Natural killer cell (primary cell): ENCODE results near the gene TSGA10IP. TPM values are rescaled to one million over a fixed set of nuclear protein-coding genes. Genes with fewer than 3 reads are reported as not detected.

Experiments
- ATAC-seq, 3 donors: fragments of 150-1000 bp in 2 of 3; fragments of 200-7000 bp in 1 of 3; cut with Tn5 transposase; 1 replicate in 1 of 3; 2 replicates in 2 of 3; pipeline ENCODE4 v1.10.0; 2021; ENCODE audit warnings: mild to moderate bottlenecking in 2 of 3, moderate library complexity in 2 of 3
- DNase-seq, 2 donors: peaks; one replicate each; pipeline versions ENCODE4 v3.0.0 to v3.0.0-alpha.2; 2013 to 2021; ENCODE audit warnings: mixed read lengths in 1 of 2
- H3K27ac ChIP-seq: one replicate; pipeline ENCODE4 v1.5.1; 2013; ENCODE audit warnings: mild to moderate bottlenecking, low read length
- H3K27me3 ChIP-seq: one replicate; pipeline ENCODE4 v1.6.1; 2013; ENCODE audit warnings: low read length; ENCODE audit not compliant: control insufficient read depth, insufficient read depth
- H3K36me3 ChIP-seq: one replicate; pipeline ENCODE4 v1.6.1; 2013; ENCODE audit warnings: low read length; ENCODE audit not compliant: control insufficient read depth, insufficient read depth
- H3K4me1 ChIP-seq: one replicate; pipeline ENCODE4 v1.6.1; 2013; ENCODE audit warnings: low read length; ENCODE audit not compliant: control insufficient read depth, insufficient read depth
- H3K4me3 ChIP-seq: one replicate; pipeline ENCODE4 v1.5.1; 2013; ENCODE audit warnings: low read length
- H3K9me3 ChIP-seq: one replicate; pipeline ENCODE4 v1.6.1; 2013; ENCODE audit warnings: low read length; ENCODE audit not compliant: control insufficient read depth, insufficient read depth
- H3K27ac Mint-ChIP-seq, 2 donors: one replicate each; pipeline ENCODE4 v1.8.0; 2022; ENCODE audit warnings: mild to moderate bottlenecking in 2 of 2, mixed read lengths in 2 of 2, moderate library complexity in 1 of 2
- H3K27me3 Mint-ChIP-seq, 2 donors: one replicate each; pipeline ENCODE4 v1.8.0; 2022; ENCODE audit warnings: low read depth in 2 of 2, mixed read lengths in 2 of 2
- H3K36me3 Mint-ChIP-seq: one replicate; pipeline ENCODE4 v1.8.0; 2022; ENCODE audit warnings: mixed read lengths
- H3K4me1 Mint-ChIP-seq, 2 donors: one replicate each; pipeline ENCODE4 v1.8.0; 2022; ENCODE audit warnings: mixed read lengths in 2 of 2
- H3K4me3 Mint-ChIP-seq: one replicate; pipeline ENCODE4 v1.8.0; 2022; ENCODE audit warnings: mild to moderate bottlenecking, moderate library complexity, mixed read lengths
- H3K9me3 Mint-ChIP-seq, 2 donors: one replicate each; pipeline ENCODE4 v1.8.0; 2022; ENCODE audit warnings: mixed read lengths in 2 of 2
- WGBS: methylation state at CpG from one replicate; pipeline ENCODE4 v1.1.7; 2013; ENCODE audit warnings: missing lambda C conversion rate; ENCODE audit not compliant: insufficient coverage; 5-methylcytosine and 5-hydroxymethylcytosine counted together
- intact Hi-C: fragments of 100-400 bp; cut with micrococcal nuclease; formaldehyde crosslinking; loops from one replicate; pipeline ENCODE4 v1.14.2; 2022
- total RNA-seq, 4 donors: library from RNA; stranded (reverse); fragments of 120-200 nt in 1 of 4; gene quantifications; one replicate each; pipeline versions ENCODE4 v1.2.3 to v1.2.4, GENCODE V29; 2013 to 2022
- TF ChIP-seq, protein P1 (sequence below): fragments of 200-600 bp; IDR thresholded peaks from one replicate; pipeline ENCODE4 v1.8.0; 2022; ENCODE audit warnings: antibody characterized with exemption

Gene TSGA10IP
- total RNA-seq, 3 donors from 2014 or later (not counting 1 experiment from before 2014, with no cell fraction given): not detected

DNA sequence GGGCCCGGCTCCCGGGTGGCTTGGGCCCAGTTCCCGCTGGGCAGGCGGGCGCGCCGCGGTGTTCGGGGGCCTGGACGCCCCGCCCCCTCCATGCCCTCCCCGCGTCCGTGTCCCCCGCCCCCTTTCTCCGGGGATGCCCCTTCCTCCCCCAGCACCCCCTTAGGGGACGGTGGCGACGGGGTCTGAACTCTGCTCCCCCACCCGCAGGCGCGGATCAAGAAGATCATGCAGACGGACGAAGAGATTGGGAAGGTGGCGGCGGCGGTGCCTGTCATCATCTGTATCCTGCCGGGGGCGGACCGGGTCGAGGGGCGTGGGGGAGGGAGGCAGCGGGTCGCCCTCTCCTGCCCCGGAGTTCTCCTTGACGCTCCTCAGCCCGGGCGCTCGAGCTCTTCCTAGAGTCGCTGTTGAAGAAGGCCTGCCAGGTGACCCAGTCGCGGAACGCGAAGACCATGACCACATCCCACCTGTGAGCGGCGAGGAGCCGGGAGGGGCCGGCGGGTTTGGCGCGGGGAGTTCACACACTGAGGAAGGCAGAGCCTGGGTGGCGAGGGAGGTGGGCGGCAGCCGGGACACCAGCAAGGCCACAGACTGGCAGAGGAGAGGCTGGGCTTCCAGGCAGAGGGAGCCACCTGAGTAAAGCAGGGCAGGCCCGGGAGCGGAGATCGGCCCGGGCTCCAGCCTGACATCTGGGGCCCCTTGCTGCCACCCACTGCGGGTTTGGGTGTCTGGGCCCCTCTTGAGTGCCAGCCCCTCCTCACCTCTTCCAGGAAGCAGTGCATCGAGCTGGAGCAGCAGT lies 25.5 kb upstream of the TSGA10IP start:
- under 1% methylated on average over 56 of the region's 60 CpGs for WGBS
- Mint-ChIP-seq H3K4me3 (peak overlapping the region; percentile 89), H3K36me3 (no peaks in the 10 kb centered on the region), H3K9me3 (no peaks in the 10 kb centered on the region), H3K27ac (peak overlapping the region; percentile 77 to 90), H3K27me3 (no peaks in the 10 kb centered on the region), H3K4me1 (peaks cover 21 to 49% of the 10 kb centered on the region in 2 donors)
- ATAC-seq: peak; percentile 36 to 51 (median 50)
- Histone ChIP-seq H3K27me3 (no peaks in the 10 kb centered on the region), H3K4me3 (peak overlapping the region; percentile 92), H3K27ac (peak overlapping the region; percentile 67), H3K36me3 (peaks cover 34% of the 10 kb centered on the region), H3K4me1 (peaks cover 57% of the 10 kb centered on the region), H3K9me3 (no peaks in the 10 kb centered on the region)
- intact Hi-C loops: loop anchor here (1.0 to 5.0 kb wide), 5 partner anchors 9 to 62 kb away; partner anchors contain the start of genes CCDC85B, CFL1 and SART1
- no peak for DNase-seq
- TF ChIP-seq, protein P1, sequence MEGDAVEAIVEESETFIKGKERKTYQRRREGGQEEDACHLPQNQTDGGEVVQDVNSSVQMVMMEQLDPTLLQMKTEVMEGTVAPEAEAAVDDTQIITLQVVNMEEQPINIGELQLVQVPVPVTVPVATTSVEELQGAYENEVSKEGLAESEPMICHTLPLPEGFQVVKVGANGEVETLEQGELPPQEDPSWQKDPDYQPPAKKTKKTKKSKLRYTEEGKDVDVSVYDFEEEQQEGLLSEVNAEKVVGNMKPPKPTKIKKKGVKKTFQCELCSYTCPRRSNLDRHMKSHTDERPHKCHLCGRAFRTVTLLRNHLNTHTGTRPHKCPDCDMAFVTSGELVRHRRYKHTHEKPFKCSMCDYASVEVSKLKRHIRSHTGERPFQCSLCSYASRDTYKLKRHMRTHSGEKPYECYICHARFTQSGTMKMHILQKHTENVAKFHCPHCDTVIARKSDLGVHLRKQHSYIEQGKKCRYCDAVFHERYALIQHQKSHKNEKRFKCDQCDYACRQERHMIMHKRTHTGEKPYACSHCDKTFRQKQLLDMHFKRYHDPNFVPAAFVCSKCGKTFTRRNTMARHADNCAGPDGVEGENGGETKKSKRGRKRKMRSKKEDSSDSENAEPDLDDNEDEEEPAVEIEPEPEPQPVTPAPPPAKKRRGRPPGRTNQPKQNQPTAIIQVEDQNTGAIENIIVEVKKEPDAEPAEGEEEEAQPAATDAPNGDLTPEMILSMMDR: no peak

DNA sequence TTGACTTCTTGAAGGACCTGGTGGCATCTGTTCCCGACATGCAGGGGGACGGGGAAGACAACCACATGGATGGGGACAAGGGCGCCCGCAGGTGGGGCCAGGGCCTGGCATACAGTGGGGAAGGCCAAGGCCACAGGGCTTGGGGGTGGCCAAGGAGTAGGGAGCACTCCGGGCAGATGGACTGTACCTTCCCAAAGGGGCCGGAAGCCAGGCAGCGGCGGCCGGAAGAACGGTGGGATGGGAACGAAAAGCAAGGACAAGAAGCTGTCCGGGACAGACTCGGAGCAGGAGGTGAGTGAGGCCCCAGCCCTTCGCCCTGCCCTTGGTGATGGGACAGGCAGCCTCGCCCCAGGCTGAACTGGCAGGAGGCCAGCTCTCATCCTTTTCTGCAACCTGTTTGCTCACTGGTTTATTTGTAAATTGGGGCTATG lies 24.9 kb upstream of the TSGA10IP start:
- H3K27ac ChIP-seq: peak overlapping the region; percentile 67
- H3K9me3 ChIP-seq: no peaks in the 10 kb centered on the region
- H3K4me1 ChIP-seq: peaks cover 55% of the 10 kb centered on the region
- WGBS: 79% methylated on average over 15 of the region's 15 CpGs
- no peaks in the 10 kb centered on the region for H3K9me3 Mint-ChIP-seq
- TF ChIP-seq, protein P1: no peak
- H3K4me3 ChIP-seq: peak overlapping the region; percentile 92
- no peaks in the 10 kb centered on the region for H3K27me3 ChIP-seq
- ATAC-seq: no peak
- peaks cover 18 to 42% of the 10 kb centered on the region in 2 donors for H3K4me1 Mint-ChIP-seq
- no peaks in the 10 kb centered on the region for H3K27me3 Mint-ChIP-seq
- H3K36me3 ChIP-seq: peaks cover 35% of the 10 kb centered on the region
- H3K27ac Mint-ChIP-seq: peak overlapping the region; percentile 77 to 90
- peak overlapping the region; percentile 89 for H3K4me3 Mint-ChIP-seq
- DNase-seq: no peak
- intact Hi-C loops: no loop called here
- no peaks in the 10 kb centered on the region for H3K36me3 Mint-ChIP-seq

DNA sequence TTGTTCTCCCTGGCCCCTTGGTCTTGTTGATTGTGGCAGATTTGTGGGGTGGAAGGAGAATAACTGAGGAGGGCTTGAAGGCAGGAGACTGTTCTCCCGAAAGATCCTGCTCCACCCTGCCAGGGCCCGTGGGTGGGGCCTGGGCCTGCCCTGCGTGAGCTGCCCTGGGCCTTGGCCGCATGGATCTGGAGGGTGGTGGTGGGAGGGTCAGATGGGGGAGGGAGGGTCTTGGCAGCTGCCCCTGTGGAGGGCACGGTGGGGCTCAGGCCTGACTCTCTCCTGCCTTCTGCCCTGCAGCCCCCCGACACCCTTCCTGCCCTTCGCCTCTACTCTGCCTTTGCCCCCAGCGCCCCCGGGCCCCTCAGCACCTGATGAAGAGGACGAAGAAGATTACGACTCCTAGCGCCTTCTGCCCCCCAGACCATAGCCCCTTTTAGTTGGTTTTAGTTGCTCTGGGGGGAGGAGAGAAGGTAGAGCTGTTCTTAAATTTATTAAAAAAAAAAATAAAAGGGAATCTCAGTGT lies 24.2 kb upstream of the TSGA10IP start:
- TF ChIP-seq, protein P1: no peak
- no peaks in the 10 kb centered on the region for H3K9me3 Mint-ChIP-seq
- H3K27me3 Mint-ChIP-seq: no peaks in the 10 kb centered on the region
- Histone ChIP-seq H3K4me1 (peaks cover 48% of the 10 kb centered on the region), H3K27ac (no peak overlapping the region), H3K9me3 (no peaks in the 10 kb centered on the region), H3K4me3 (no peak overlapping the region), H3K27me3 (no peaks in the 10 kb centered on the region), H3K36me3 (peaks cover 35% of the 10 kb centered on the region)
- no peak overlapping the region for H3K27ac Mint-ChIP-seq
- peak overlapping the region; percentile 63 for H3K4me3 Mint-ChIP-seq
- DNase-seq (no peak), ATAC-seq (no peak)
- WGBS: 93% methylated on average over 12 of the region's 12 CpGs
- peaks cover 18 to 37% of the 10 kb centered on the region in 2 donors for H3K4me1 Mint-ChIP-seq
- intact Hi-C loops: no loop called here
- H3K36me3 Mint-ChIP-seq: no peaks in the 10 kb centered on the region
